Breast epithelium (tissue), 3 donors: ENCODE measurements around the gene ZNF778.

ENCODE experiments used
- POLR2A ChIP-seq: fragments of 450-650 bp; IDR thresholded peaks from one replicate; pipeline ENCODE4 v1.6.1; 2016; ENCODE audit warnings: antibody characterized with exemption, mild to moderate bottlenecking, moderate library complexity
- POLR2AphosphoS5 ChIP-seq, 3 donors: sonication (generic); formaldehyde crosslinking; IDR thresholded peaks; one replicate each; pipeline ENCODE4 v1.6.1; 2017; ENCODE audit warnings: antibody characterized with exemption in 3 of 3
- TF ChIP-seq, protein P1 (sequence below), 3 donors: fragments of 450-650 bp; IDR thresholded peaks; one replicate each; pipeline ENCODE4 v1.5.1; 2016 to 2017; ENCODE audit warnings: antibody characterized with exemption in 3 of 3, mild to moderate bottlenecking in 3 of 3, moderate library complexity in 3 of 3

GRCh38 chr16:89176717-89177116, 40.8 kb upstream of the ZNF778 start:
- TF ChIP-seq POLR2A, result no peak
- TF ChIP-seq POLR2AphosphoS5 (IDR thresholded peaks at IDR 0.05), result no peak
- TF ChIP-seq, protein P1, sequence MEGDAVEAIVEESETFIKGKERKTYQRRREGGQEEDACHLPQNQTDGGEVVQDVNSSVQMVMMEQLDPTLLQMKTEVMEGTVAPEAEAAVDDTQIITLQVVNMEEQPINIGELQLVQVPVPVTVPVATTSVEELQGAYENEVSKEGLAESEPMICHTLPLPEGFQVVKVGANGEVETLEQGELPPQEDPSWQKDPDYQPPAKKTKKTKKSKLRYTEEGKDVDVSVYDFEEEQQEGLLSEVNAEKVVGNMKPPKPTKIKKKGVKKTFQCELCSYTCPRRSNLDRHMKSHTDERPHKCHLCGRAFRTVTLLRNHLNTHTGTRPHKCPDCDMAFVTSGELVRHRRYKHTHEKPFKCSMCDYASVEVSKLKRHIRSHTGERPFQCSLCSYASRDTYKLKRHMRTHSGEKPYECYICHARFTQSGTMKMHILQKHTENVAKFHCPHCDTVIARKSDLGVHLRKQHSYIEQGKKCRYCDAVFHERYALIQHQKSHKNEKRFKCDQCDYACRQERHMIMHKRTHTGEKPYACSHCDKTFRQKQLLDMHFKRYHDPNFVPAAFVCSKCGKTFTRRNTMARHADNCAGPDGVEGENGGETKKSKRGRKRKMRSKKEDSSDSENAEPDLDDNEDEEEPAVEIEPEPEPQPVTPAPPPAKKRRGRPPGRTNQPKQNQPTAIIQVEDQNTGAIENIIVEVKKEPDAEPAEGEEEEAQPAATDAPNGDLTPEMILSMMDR (IDR thresholded peaks at IDR 0.05), result no peak
